ENCODE measurements around the gene CPED1.
"Not testable (repeated sequence)": the region's sequence is repeated elsewhere in the genome, so short reads cannot be mapped to it uniquely, and the experiment has no call there.

CPED1 gene

DNA sequence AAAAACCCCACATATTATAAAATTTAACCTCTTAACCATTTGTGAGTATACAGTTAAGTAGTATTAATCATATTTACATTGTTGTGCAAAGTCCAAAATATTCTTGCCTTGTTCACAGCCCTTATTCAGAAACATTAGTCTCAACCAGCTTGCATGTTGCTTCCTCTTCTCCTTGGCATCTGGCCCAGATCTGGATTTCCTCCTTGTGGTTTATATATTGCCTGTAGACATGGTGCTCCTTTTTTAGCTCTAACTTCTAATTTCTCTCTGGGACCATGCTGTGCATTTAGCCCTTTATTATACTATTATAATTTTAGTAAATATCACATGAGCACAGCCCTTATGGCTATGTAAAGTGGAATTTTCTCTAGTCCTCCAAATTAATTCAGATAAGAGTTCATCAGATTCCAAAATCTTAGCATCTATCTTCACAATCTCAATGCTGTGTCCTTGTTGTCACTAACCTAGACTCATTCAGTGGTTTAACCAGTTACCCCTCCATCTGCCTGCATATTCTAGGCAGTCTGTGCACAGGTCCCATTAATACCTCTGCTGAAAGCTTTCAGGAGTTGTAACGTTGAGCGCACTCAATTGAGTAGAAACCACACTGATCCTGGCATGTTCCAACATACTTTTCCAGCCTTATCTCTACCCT, 7.9 kb downstream of the CPED1 start:
- DNase-seq (ENCODE audit: low read depth in 1 of 2, low spot score in 1 of 2), result no peak

DNA sequence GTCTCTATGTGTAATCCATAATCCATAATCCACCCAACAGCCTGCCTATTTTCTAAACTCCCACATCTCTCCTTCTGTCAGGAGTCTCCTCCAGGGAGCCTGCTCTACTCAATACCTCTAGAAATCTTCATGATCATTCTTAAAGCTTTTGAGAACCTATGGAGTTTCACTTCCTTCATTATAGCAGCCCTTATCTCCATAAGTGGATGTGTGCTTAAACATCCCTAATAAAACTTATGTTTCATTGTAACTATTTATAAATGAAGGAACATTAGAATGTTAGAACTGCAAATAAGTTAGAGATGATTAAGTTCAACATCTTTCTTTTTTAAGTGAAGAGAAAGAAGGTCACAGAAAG, 8.5 kb downstream of the CPED1 start:
- no peak for DNase-seq (ENCODE audit: low read depth in 1 of 2, low spot score in 1 of 2)

DNA sequence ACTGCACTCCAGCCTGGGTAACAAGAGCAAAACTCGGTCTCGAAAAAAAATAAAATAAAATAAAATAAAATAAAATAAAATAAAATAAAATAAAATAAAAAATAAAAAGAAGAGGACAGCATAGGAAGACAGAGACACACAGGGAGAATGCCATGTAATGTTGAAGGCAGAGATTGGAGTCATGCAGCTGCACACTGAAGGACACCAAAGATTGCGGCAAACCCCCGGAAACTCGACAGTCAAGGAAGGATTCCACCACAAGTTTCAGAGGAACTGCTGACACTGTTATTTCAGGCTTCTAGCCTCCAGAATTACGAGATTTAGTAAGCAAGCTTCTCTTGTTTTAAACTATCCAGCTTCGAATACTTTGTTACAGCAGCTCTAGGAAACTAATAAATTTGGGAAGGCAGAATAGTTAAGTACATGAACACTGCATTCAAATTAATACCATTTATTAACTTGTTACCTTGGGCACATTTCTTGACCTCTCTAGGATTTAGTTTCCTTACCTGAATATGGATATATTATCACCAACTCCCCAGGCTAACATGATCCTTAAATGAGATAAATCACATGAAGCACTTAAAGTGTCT, 9.5 kb downstream of the CPED1 start:
- DNase-seq (ENCODE audit: low read depth in 1 of 2, low spot score in 1 of 2), result no peak

DNA sequence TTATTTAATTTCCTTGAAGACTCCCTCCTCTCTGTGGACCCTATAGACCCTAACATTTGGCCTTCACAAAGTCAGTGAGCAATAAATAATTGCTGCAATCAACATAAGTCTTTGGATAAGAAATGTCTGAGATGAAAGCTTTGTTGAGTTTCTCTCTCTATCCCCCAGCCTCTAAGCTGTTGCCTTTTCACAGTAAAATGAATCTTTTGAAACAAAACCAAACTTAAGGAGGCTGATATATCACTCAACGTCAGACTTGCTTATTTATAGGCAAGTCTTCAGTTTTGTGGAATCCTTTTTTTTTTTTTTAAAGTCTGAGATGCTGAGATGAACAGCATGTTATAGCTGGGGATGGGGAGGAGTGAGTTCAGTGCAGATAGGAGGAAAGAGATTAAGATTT, 10.0 kb downstream of the CPED1 start:
- DNase-seq (ENCODE audit: low read depth in 1 of 2, low spot score in 1 of 2), result no peak

DNA sequence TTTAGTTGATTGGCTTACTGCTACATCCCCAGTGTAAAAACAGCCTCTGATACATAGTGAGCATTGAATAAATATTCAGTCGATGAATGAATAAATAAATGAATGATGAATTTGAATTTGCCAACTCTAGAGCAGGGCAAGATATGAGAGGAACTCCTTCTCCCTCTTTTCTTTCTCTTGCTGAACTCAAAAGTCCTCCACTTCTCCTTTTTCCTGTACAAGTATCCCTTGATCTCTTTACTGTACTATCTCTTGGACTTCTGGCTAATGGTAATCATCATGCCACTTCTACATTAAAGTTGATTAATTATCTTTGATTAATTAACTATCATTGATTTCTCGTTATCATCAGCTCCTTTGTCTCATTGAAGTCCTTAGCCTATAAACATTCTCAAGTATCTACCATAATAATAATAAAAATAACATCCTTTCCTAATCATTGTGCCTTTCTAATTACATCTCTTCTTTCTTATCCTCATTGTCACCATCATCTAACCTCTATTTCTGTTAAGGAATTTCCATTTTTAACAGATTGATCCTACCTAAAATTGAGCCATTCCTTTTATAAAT, 10.6 kb downstream of the CPED1 start:
- DNase-seq (ENCODE audit: low read depth in 1 of 2, low spot score in 1 of 2), result no peak

DNA sequence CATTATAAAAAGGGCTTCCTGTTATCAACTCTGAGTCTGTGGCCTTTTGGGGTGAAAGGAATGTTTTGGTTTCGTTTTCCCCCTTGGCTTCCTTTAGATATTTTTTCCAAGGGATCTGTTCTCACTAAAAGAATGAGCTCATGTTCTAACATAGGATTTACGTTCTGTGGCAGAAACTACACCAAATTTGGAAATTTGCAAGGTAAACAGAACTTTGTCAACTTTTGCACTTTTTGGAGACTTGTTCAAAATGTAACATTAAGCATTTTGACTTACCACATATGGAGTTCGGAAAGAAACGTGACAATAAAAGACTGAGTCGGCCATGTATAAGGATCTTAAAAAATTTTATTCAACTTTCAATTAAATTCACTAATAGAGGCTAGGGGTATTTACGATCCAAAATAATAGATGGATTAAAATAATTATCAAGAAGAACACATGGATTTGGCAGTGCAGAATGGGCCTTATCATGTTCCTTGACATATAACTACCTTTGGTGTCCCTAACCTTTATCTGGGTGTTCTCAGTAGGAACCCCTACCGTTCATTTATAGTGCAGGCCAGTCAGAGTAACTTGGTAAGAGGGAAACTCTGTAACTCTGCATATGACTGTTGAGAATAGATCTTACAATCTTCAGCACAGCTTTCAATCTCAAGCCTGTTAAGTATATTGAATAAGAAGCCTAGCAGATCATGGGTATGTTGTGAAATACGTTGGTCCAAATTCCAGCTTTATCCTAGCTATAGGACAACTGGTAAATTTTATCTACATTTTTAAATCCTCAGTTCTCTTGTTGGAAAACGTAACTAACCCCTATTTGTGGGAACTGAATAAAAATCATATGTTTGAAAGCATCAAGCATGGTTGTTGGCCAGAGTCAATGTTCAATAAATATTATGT, 11.8 kb downstream of the CPED1 start:
- DNase-seq (ENCODE audit: low read depth in 1 of 2, low spot score in 1 of 2), result no peak

DNA sequence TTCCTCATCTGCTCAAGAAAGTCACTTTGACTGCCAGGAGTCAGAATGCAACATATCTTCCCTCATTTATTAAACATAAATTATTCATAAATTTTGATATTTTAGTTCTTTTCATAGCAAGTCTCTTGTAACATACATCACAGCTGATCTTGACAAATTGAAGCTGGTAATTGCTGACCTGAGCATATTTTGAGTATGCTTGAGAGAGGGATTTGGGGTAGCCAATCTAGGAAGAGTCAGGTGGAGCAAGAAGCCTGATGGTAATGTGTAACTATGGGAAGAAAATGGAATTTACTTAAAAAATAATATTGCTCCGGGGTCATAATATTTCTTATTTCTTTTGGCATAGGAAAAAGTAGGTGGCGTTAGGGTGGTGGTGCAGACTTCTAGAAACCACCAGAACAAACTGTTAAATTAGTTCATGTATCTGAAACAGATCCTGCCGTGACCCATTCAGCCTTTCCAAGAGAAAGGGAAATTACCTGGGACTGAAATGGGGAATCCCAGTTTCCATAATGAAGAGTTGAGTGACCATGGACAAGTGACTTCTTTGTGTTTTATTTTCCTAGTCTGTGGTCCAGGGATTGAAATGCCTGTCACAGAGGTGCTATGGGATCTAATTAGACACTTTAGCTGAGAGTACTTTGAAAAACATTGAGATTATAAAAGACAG, 12.9 kb downstream of the CPED1 start:
- DNase-seq (ENCODE audit: low read depth in 1 of 2, low spot score in 1 of 2), result no peak

DNA sequence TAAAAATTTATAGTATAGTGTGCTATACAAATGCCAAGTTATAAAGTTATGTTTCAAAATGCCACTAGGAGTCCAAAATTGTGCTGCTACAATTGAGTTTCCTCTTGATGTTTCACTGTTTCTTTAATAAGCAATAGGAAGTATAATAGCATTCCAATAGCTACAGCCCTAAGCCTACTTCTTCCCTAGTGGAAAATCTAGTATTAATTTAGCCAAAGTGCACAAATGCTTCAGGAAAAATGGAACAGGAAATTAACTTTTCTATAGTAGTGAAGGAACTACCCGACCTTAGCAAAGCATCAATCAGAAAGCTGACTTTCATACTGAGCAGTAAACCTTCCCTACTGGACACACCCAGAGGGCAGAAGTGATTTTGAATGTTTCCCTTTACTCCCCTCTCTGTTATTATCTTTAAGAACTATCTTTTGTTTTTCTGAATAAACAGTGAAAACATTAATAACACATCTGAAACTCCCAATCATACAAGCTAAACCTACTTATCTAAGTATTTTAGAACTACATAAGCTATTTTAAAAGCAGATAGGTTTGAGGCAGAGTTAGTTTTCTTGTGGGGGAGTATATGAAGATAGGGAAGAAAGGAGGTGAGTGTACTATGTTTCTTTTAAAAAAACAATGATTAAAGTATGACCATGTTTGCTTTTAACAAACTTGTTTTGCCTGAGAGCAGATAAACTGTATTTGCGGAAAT, 13.7 kb downstream of the CPED1 start:
- DNase-seq (ENCODE audit: low read depth in 1 of 2, low spot score in 1 of 2), result no peak

DNA sequence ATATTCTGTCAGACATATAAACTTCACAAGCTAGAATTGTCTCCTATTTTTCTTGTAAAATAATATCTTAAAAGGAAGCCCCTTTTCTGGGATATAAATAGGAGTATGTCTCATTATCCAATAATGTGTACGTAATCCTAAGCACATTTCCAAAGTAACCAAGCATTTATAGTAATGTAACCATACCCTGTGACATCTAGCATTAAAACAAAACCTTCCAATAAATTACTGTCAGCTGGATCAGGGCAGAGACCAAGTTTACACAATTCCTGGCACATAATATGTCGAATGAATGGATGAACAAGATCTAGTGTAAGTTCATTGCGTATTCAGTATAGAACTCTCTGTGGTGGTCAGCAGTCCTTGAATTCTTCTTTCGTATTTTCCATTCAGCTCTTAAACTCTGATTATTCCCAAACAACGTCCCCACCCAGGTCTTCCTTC, 14.3 kb downstream of the CPED1 start:
- DNase-seq (ENCODE audit: low read depth in 1 of 2, low spot score in 1 of 2), result no peak

DNA sequence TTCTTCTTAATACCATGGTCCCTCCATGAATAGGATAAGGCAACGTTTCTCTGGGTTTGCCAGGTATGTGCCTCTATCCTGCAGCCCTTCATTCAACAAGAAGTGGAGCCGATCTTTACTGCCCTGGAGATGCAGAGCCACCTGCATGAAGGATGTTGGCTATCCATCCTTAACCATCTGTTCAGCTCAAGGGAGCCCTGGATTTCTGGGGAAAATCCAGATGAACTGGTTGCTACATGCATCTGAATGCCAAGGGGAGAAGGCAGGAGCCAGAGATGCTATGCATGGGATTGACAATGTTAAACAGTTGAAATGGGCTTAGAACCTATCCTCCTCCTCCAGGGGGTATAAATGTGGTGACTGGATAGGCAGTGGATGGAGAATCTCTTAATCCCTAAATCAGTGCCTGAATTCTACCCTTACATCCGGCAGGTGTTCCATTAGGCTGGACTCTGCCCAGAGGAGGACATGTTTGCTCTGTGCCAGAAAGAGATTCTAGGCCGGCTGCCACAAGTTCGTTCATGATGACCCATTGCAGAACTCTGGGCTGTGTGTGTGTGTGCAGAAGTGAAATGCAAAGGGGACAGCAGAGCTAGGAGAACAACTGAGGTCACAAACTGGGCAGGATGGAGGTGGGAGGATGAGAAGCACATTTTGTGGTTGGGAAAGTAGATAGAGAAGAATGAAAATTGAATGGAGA, 15.6 kb downstream of the CPED1 start:
- no peak for DNase-seq (ENCODE audit: low read depth in 1 of 2, low spot score in 1 of 2)

DNA sequence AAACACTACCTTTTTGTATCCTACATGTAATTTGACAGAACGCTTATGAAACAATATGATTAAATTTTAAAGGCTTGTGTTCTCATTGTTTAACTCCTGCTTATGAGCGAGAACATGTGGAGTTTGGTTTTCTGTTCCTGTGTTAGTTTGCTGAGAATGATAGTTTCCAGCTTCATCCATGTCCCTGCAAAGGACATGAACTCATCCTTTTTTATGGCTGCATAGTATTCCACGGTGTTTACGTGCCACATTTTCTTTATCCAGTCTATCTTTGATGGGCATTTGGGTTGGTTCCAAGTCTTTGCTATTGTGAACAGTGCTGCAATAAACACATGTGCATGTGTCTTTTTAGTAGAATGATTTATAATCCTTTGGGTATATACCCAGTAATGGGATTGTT, 16.5 kb downstream of the CPED1 start:
- not testable (repeated sequence) for DNase-seq (ENCODE audit: low read depth in 1 of 2, low spot score in 1 of 2)

DNA sequence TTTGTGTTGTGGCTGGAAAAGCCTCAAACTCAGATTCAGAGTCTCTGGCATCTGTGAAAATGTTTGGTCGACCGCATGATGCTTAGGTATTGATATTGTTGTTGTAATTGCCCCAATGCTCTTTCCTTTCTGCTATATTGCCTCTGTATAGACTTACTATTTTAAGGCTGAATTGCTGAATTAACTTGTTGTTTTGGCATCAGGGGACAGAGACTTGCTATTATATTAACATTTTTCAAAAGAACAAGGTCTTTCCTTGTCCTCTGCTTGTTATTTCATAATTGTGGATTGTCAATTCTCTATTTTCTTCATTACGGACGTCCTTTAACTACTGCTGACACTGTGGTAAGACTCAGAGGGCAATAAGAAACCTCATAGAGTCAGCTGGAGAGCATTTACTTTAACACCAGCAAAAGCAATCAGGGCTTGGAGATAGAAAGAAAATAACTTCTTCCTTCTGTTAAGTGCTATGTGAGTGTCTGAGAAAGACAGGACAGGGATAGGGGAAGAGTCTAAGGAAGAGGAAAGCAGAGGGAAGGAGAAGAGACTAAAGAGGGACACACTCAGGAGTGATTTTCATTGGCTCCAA, 17.6 kb downstream of the CPED1 start:
- DNase-seq (ENCODE audit: low read depth in 1 of 2, low spot score in 1 of 2), result no peak

DNA sequence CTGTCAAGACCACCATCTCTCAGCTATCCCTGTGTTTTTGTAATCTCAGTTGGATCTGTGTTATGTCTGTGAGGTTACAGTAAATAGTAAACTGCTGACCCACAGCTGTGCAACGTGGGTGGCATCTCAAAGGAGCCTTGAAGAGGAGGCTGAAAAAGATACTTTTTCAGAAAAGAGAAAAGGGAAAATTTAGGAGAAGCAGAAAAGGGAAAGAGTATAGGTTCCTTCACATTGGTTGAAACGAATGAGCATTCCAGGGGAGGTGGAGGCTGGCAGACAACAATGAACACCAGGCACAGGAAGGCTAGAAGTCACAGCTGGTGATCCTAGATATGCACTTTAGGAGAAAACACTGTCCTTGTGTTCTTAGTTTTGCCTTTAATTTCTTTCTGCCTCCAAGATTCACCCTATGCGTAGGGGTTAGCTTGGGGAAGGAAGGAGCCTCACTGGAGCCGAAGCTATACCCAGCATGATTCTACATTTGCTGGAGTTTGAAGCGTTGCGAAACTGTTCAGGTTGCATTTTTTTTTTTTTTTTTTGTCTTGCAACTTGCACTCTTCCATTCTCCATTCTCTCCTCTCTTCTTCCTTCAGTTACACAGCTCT, 18.3 kb downstream of the CPED1 start:
- no peak for DNase-seq (ENCODE audit: low read depth in 1 of 2, low spot score in 1 of 2)

DNA sequence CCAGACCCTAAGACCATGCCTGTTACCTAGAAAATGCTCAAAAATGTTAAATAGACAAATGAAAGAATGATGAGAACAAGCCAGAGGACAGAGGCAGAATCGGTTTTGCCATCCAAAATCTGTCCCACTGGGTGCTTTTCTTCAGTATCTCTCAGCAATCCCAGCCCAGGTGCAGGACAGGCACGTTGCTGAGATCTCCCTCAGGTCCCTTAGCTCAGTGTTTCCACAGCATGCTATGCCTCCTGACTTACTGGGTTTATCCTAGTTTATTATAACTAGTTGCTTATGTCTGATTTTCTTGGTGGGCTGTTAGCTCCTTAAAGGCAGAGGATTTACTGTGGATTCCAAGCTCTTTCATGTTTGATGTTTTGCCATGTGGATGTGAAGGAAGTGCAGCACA, 20.3 kb downstream of the CPED1 start:
- DNase-seq (ENCODE audit: low read depth in 1 of 2, low spot score in 1 of 2), result no peak

DNA sequence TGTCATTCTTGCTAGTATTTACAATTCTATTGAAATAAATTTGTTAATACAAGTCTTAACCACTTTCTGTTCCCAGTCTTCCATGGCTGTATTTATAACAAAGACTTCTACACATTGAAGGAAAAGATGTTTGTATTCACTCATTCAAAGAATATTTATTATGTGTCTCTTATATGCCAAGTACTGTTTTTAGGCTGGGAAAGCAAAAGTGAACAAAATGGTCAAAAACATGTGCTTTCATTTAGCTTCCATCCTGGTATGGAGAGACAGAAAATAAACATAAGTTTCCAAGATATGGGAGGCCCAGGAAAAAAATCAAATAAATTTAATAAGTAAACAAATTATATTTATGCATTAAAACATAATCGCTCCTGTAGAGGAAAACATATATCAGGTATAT, 22.9 kb downstream of the CPED1 start:
- DNase-seq (ENCODE audit: low read depth in 1 of 2, low spot score in 1 of 2), result no peak

DNA sequence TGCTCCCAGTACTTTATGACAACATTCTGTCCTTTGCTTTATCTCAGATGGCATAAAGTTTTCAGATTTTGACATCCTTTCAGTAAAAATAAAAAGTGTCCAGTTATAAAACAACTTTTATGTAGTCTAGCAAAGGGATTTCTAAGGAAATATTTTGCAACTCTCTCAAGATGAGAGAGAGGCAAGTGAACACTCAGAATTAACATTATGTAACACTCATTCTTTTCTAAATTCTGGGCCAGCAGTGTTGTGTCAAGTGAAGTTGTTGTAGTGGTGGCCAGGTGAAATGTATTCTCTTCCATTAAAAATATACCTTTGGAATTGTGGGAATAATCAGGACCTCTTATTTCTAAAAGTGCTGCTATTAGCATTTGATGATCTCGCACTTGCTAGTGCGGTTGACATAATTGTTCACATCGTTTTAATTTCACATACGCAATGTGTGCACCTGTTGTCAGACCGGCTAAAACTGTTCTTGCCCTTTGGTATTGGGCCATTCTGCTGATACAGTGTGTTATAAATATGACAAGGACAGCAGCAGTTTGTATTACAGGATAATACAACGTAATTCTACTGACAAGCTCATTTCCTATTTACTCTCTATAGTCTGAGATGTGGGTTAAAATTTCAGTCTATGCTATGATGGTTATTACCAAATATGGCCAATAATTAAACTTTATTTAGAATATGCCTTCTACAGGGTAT, 23.8 kb downstream of the CPED1 start:
- DNase-seq (ENCODE audit: low read depth in 1 of 2, low spot score in 1 of 2), result no peak

DNA sequence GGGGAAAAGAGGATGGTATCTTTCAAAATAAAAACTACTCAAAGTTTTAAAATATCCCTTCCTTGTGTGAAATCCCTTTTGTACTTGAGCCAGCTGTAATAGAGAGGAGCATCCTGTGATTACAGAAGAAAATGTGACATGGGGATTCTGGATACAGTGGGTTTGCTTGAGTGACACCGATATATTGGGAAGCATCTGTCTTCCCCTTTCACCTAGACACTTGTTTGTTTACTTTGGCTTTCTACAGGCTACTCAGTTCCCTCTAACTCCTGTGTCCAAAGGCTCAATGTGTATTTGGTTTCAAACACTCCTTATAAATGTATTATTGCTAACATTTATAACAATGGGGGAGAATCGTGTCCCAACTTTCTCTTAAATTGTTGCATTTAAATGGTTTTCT, 24.4 kb downstream of the CPED1 start:
- no peak for DNase-seq (ENCODE audit: low read depth in 1 of 2, low spot score in 1 of 2)

DNA sequence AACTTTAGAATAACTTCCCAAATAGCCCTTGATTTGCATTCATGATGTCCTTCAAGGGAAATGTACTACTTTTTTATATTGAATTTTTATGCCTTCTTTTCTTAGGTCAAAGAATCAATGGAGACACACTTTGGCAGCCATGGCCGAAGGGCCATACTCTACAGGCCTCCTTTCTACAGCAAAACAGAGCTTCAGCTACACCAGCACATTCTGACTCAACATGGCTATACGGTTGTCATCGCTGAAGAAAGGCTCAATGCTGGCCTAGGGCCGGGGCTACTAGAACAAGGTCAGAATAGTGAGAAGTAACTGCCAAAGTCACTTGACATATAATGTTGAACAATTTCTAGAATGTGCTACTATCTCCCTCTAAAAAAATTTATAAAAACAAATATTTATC, 27.0 kb downstream of the CPED1 start:
- no peak for DNase-seq (ENCODE audit: low read depth in 1 of 2, low spot score in 1 of 2)

DNA sequence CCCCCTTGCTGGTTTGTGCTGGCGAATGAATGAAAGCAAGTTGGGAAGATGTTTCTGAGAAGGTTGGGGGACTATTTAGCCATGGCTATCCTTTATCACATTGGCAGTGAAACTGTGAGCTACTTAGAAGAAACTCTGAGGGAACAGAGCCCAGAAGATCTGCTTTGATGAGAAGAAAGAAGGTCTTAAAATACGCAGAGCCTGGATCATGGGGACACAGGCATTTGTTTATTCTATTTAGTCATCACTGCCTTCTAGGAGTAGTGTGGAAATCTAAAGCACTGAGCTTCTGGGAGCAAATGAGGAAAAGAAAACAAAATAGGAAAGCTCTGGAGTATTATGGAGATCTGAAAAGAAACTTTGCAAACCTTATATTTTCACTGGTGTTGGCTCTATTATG, 28.5 kb downstream of the CPED1 start:
- DNase-seq (ENCODE audit: low read depth in 1 of 2, low spot score in 1 of 2), result no peak
